HEK293 (cell line): ENCODE measurements around the gene S100A3.

Source experiments
- GFI1B ChIP-seq: fragments of 450-650 bp; formaldehyde crosslinking; IDR thresholded peaks from 2 replicates; pipeline ENCODE4 v1.5.1; 2016; ENCODE audit warnings: missing biosample characterization, missing genetic modification characterization
- KLF10 ChIP-seq: fragments of 450-650 bp; IDR thresholded peaks from 2 replicates; pipeline ENCODE4 v1.5.1; 2018; ENCODE audit warnings: missing biosample characterization, mild to moderate bottlenecking, missing genetic modification characterization
- YY1 ChIP-seq: fragments of 450-650 bp; formaldehyde crosslinking; IDR thresholded peaks from 2 replicates; pipeline ENCODE4 v1.5.1; 2018; ENCODE audit warnings: missing biosample characterization, missing genetic modification characterization
- ZFP37 ChIP-seq: fragments of 450-650 bp; formaldehyde crosslinking; IDR thresholded peaks from 2 replicates; pipeline ENCODE4 v1.5.1; 2016; ENCODE audit warnings: missing biosample characterization, missing genetic modification characterization
- ZNF624 ChIP-seq: fragments of 450-650 bp; formaldehyde crosslinking; IDR thresholded peaks from 2 replicates; pipeline ENCODE4 v1.5.1; 2017; ENCODE audit warnings: missing biosample characterization, missing genetic modification characterization
- ZNF660 ChIP-seq: fragments of 450-650 bp; IDR thresholded peaks from 2 replicates; pipeline ENCODE4 v1.5.1; 2018; ENCODE audit warnings: missing biosample characterization, mild to moderate bottlenecking, missing genetic modification characterization
- TF ChIP-seq, protein P1 (sequence below): fragments of 450-650 bp; formaldehyde crosslinking; optimal IDR thresholded peaks from 2 replicates; pipeline ENCODE3; 2016; ENCODE audit warnings: missing biosample characterization, mild to moderate bottlenecking, missing genetic modification characterization
- TF ChIP-seq, protein P2 (sequence below): fragments of 450-650 bp; formaldehyde crosslinking; IDR thresholded peaks from 2 replicates; pipeline ENCODE4 v1.5.1; 2016; ENCODE audit warnings: missing biosample characterization, missing genetic modification characterization, borderline replicate concordance
- TF ChIP-seq, protein P3 (sequence below): fragments of 450-650 bp; formaldehyde crosslinking; IDR thresholded peaks from 2 replicates; pipeline ENCODE4 v1.5.1; 2016; ENCODE audit warnings: missing biosample characterization, missing genetic modification characterization
- TF ChIP-seq, protein P4 (sequence below): fragments of 450-650 bp; formaldehyde crosslinking; IDR thresholded peaks from 2 replicates; pipeline ENCODE4 v1.5.1; 2017; ENCODE audit warnings: missing biosample characterization, missing genetic modification characterization
- TF ChIP-seq, protein P5 (sequence below): fragments of 450-650 bp; formaldehyde crosslinking; IDR thresholded peaks from 2 replicates; pipeline ENCODE4 v1.5.1; 2016; ENCODE audit warnings: missing biosample characterization, missing genetic modification characterization
- TF ChIP-seq, protein P6 (sequence below): fragments of 450-650 bp; formaldehyde crosslinking; IDR thresholded peaks from 2 replicates; pipeline ENCODE4 v1.5.1; 2016; ENCODE audit warnings: missing biosample characterization, missing genetic modification characterization, borderline replicate concordance

DNA sequence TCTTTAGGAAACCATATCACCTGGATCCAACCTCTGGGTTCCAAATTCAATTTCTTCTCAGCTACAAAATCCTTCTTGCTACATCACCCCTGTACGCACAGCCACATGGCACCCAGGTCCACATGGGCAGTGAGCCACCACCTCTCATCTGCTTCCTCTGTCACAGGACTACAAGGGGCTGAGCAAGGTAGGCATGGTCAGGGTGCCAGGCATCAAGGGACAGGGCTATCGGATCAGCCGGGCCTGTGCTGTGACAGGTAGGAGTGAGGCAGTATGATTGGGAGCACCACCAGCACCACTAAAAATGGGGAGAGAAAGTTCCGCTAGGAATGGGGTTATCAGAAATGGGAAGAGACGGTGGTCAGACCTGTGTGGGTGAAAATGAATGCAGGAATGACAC is 42.7 kb downstream of the S100A3 start:
- TF ChIP-seq ZNF624 (tag by site-specific recombination) (no peak), KLF10 (tag by site-specific recombination) (no peak), ZNF660 (tag by site-specific recombination) (no peak), GFI1B (tag by site-specific recombination) (no peak), ZFP37 (no peak), YY1 (no peak)
- TF ChIP-seq, protein P1, sequence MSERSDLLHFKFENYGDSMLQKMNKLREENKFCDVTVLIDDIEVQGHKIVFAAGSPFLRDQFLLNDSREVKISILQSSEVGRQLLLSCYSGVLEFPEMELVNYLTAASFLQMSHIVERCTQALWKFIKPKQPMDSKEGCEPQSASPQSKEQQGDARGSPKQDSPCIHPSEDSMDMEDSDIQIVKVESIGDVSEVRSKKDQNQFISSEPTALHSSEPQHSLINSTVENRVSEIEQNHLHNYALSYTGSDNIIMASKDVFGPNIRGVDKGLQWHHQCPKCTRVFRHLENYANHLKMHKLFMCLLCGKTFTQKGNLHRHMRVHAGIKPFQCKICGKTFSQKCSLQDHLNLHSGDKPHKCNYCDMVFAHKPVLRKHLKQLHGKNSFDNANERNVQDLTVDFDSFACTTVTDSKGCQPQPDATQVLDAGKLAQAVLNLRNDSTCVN (tag by site-specific recombination), result no peak
- TF ChIP-seq, protein P2, sequence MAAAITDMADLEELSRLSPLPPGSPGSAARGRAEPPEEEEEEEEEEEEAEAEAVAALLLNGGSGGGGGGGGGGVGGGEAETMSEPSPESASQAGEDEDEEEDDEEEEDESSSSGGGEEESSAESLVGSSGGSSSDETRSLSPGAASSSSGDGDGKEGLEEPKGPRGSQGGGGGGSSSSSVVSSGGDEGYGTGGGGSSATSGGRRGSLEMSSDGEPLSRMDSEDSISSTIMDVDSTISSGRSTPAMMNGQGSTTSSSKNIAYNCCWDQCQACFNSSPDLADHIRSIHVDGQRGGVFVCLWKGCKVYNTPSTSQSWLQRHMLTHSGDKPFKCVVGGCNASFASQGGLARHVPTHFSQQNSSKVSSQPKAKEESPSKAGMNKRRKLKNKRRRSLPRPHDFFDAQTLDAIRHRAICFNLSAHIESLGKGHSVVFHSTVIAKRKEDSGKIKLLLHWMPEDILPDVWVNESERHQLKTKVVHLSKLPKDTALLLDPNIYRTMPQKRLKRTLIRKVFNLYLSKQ (tag by site-specific recombination), result no peak
- TF ChIP-seq, protein P3, sequence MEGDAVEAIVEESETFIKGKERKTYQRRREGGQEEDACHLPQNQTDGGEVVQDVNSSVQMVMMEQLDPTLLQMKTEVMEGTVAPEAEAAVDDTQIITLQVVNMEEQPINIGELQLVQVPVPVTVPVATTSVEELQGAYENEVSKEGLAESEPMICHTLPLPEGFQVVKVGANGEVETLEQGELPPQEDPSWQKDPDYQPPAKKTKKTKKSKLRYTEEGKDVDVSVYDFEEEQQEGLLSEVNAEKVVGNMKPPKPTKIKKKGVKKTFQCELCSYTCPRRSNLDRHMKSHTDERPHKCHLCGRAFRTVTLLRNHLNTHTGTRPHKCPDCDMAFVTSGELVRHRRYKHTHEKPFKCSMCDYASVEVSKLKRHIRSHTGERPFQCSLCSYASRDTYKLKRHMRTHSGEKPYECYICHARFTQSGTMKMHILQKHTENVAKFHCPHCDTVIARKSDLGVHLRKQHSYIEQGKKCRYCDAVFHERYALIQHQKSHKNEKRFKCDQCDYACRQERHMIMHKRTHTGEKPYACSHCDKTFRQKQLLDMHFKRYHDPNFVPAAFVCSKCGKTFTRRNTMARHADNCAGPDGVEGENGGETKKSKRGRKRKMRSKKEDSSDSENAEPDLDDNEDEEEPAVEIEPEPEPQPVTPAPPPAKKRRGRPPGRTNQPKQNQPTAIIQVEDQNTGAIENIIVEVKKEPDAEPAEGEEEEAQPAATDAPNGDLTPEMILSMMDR (tag by site-specific recombination), result no peak
- TF ChIP-seq, protein P4, sequence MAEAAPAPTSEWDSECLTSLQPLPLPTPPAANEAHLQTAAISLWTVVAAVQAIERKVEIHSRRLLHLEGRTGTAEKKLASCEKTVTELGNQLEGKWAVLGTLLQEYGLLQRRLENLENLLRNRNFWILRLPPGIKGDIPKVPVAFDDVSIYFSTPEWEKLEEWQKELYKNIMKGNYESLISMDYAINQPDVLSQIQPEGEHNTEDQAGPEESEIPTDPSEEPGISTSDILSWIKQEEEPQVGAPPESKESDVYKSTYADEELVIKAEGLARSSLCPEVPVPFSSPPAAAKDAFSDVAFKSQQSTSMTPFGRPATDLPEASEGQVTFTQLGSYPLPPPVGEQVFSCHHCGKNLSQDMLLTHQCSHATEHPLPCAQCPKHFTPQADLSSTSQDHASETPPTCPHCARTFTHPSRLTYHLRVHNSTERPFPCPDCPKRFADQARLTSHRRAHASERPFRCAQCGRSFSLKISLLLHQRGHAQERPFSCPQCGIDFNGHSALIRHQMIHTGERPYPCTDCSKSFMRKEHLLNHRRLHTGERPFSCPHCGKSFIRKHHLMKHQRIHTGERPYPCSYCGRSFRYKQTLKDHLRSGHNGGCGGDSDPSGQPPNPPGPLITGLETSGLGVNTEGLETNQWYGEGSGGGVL (tag by site-specific recombination), result no peak
- TF ChIP-seq, protein P5, sequence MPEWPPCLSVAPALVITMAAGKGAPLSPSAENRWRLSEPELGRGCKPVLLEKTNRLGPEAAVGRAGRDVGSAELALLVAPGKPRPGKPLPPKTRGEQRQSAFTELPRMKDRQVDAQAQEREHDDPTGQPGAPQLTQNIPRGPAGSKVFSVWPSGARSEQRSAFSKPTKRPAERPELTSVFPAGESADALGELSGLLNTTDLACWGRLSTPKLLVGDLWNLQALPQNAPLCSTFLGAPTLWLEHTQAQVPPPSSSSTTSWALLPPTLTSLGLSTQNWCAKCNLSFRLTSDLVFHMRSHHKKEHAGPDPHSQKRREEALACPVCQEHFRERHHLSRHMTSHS (tag by site-specific recombination), result no peak
- TF ChIP-seq, protein P6, sequence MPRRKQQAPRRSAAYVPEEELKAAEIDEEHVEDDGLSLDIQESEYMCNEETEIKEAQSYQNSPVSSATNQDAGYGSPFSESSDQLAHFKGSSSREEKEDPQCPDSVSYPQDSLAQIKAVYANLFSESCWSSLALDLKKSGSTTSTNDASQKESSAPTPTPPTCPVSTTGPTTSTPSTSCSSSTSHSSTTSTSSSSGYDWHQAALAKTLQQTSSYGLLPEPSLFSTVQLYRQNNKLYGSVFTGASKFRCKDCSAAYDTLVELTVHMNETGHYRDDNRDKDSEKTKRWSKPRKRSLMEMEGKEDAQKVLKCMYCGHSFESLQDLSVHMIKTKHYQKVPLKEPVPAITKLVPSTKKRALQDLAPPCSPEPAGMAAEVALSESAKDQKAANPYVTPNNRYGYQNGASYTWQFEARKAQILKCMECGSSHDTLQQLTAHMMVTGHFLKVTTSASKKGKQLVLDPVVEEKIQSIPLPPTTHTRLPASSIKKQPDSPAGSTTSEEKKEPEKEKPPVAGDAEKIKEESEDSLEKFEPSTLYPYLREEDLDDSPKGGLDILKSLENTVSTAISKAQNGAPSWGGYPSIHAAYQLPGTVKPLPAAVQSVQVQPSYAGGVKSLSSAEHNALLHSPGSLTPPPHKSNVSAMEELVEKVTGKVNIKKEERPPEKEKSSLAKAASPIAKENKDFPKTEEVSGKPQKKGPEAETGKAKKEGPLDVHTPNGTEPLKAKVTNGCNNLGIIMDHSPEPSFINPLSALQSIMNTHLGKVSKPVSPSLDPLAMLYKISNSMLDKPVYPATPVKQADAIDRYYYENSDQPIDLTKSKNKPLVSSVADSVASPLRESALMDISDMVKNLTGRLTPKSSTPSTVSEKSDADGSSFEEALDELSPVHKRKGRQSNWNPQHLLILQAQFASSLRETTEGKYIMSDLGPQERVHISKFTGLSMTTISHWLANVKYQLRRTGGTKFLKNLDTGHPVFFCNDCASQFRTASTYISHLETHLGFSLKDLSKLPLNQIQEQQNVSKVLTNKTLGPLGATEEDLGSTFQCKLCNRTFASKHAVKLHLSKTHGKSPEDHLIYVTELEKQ, result no peak
